ENCODE data around the gene CTNS. TPM values are rescaled to one million over a fixed set of nuclear protein-coding genes. Genes with fewer than 3 reads are reported as not detected.

CTNS gene
- polyA plus RNA-seq (ENCODE audit: insufficient read length in 12 of 12) = 10 to 100 TPM in 2 of 12 donors, 1 to 10 TPM in 9, not detected in 1; 6.9 to 15.0 (median 8.8) TPM
- long read RNA-seq, donor 1, partial matches to known transcripts = 15 of 93 reads
- long read RNA-seq, donor 1, other reads (novel, unspliced or antisense) = 75 of 93 reads
- long read RNA-seq, donor 2, partial matches to known transcripts = 0 of 2 reads
- long read RNA-seq, donor 2, other reads (novel, unspliced or antisense) = 0 of 2 reads
- long read RNA-seq, donor 3 = 0 reads
- long read RNA-seq, donor 4, partial matches to known transcripts = 0 of 3 reads
- long read RNA-seq, donor 4, other reads (novel, unspliced or antisense) = 0 of 3 reads
- long read RNA-seq, donor 5, partial matches to known transcripts = 10 of 78 reads
- long read RNA-seq, donor 5, other reads (novel, unspliced or antisense) = 67 of 78 reads
- long read RNA-seq, donor 6 = 0 reads
- long read RNA-seq, donor 7, partial matches to known transcripts = 0 of 10 reads
- long read RNA-seq, donor 7, other reads (novel, unspliced or antisense) = 9 of 10 reads
- long read RNA-seq, donor 8, partial matches to known transcripts = 0 of 2 reads
- long read RNA-seq, donor 8, other reads (novel, unspliced or antisense) = 0 of 2 reads
- long read RNA-seq, donor 9 = 0 reads
- long read RNA-seq, donor 10, partial matches to known transcripts = 6 of 37 reads
- long read RNA-seq, donor 10, other reads (novel, unspliced or antisense) = 31 of 37 reads
- long read RNA-seq, donor 11, partial matches to known transcripts = 6 of 7 reads
- long read RNA-seq, donor 11, other reads (novel, unspliced or antisense) = 0 of 7 reads

GRCh38 chr17:3636154-3636907 lies at the start of gene CTNS, which contains the start of gene SHPK:
Gene CTNS, plus strand, starts transcription at chr17:3636760. Its CDS starts 3,447 bp downstream, at chr17:3640207.
Gene SHPK, minus strand, starts transcription at chr17:3636250. Its CDS starts 31 bp downstream, at chr17:3636219.
- peak; percentile 95 for DNase-seq

GRCh38 chr17:3589784-3590183 lies 46.8 kb upstream of the CTNS start:
- DNase-seq = no peak

- no peak for DNase-seq
Observed at GRCh38 chr17:3590231-3590630, 46.3 kb upstream of the CTNS start.

- no peak for DNase-seq
Observed at GRCh38 chr17:3590768-3591167, 45.8 kb upstream of the CTNS start.

GRCh38 chr17:3592216-3592860 lies 44.2 kb upstream of the CTNS start:
- DNase-seq = no peak

- DNase-seq = no peak
Observed at GRCh38 chr17:3593384-3593783, 43.2 kb upstream of the CTNS start.

GRCh38 chr17:3594051-3594800 lies 42.3 kb upstream of the CTNS start:
- peak; percentile 22 for DNase-seq

- DNase-seq = no peak
Observed at GRCh38 chr17:3594976-3595375, 41.6 kb upstream of the CTNS start.

- no peak for DNase-seq
Observed at GRCh38 chr17:3596804-3597464, 39.6 kb upstream of the CTNS start.

GRCh38 chr17:3598078-3598477 lies 38.5 kb upstream of the CTNS start:
- no peak for DNase-seq

GRCh38 chr17:3600529-3601205 lies 35.9 kb upstream of the CTNS start:
- DNase-seq = no peak

GRCh38 chr17:3602499-3602898 lies 34.1 kb upstream of the CTNS start:
- DNase-seq = no peak

GRCh38 chr17:3603119-3603869 lies 33.3 kb upstream of the CTNS start:
- DNase-seq = no peak

GRCh38 chr17:3603870-3604259 lies 32.7 kb upstream of the CTNS start:
- DNase-seq = no peak

GRCh38 chr17:3609689-3610088 lies 26.9 kb upstream of the CTNS start:
- DNase-seq = no peak

- no peak for DNase-seq
Observed at GRCh38 chr17:3610523-3610922, 26.0 kb upstream of the CTNS start.

- no peak for DNase-seq
Observed at GRCh38 chr17:3613124-3613523, 23.4 kb upstream of the CTNS start.

GRCh38 chr17:3615160-3615870 lies 21.2 kb upstream of the CTNS start:
- DNase-seq = no peak
